ENCODE data around the gene ZNF25. TPM values are rescaled to one million over a fixed set of nuclear protein-coding genes. Genes with fewer than 3 reads are reported as not detected.

ZNF25 gene
- total RNA-seq: 10.7 and 20.6 TPM in 2 replicates

DNA sequence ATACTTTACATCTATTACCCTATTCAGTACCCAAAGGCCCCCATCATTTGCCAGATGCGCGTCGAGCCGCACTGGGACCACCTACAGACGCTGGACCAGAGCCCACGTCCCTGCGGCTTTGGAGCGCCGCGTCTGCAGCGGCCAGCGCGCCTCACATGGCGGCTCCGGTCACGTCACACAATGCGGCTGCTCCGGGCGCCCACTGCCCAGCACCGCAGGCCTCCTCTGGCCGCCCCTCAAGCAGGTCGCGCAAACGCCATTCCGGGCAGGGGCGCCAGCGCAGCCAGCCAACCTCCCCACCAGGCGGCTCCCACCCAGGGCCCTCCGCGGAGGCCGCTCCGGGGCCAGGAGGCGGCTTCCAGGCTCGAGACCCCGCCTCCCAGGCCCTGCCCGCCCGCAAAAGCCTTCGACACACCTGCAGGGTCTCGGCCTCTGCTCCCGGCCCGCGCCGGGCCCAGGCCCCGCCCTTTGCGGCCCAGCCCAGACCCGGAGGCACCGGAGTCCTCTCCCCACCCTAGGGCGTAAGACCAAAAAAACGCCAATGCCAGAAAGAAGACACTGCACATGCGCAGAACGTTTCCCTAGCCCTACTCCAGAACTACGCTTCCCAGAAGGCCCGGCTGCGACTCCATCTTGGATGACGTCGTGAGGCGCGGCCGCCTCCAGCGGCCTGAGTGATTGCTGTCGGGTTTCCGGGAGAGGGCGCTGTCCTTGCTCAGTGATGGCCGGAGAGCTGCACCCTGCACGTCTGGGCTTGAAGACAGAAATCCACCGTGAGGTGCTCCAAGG, at the start of gene ZNF25:
ZNF25 (minus strand) TSS at position 557 of the 789 bp plus-strand sequence. CDS start 4,925 bp downstream, outside the sequence.

DNA sequence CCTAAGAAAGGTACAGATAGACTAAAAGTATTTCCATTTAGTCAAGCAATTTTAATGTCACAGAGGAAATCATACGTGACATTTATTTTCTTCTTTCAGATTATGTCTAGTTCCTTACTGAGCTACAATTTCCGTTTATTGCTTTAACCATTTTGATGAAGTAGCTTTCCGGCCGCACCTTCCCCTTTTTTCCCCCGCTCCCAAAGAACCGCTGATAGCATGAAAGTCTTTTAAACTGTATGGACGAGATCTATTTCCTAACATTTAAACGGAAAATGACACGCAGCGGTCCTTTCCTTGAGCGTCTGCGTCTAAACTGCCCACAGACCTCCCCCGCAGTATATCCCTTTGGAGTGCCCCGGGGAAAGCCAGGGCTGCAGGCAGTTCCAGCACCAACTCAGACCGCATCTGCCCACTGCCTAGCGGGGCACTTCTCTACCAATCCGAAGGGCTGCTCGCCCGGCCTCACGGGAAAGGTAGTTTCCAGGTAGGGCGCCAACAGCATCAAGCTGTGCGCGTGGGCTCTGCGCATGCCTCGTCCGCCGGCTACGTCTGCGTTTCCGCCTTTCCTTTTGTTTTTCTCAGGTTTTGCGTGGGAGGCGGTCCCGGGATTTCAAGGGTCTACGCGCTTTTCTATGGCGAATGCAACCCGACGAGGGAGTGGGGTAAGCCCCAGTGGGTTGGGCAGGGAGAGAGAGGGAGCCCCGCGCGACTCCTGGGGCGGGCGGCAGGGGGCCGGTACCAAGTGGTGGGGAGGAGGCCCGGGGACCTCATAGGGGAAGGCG, 33.9 kb upstream of the ZNF25 start, which contains the start of gene ZNF33A:
ZNF33A (plus strand) TSS at position 557 of the 785 bp plus-strand sequence. CDS start 1,667 bp downstream, outside the sequence.

Other genes starting within 250 kb of the ZNF25 start
- 4.6 and 11.6 TPM in 2 replicates for gene ZNF248, start 119.0 kb downstream of the ZNF25 start, total RNA-seq
- gene ZNF33A, start 34.0 kb upstream of the ZNF25 start, total RNA-seq: 9.8 and 15.2 TPM in 2 replicates
- gene ZNF37A, start 117.7 kb upstream of the ZNF25 start, total RNA-seq: 12.3 and 17.5 TPM in 2 replicates